ENCODE data around the gene SLC30A2.

Gene SLC30A2

DNA sequence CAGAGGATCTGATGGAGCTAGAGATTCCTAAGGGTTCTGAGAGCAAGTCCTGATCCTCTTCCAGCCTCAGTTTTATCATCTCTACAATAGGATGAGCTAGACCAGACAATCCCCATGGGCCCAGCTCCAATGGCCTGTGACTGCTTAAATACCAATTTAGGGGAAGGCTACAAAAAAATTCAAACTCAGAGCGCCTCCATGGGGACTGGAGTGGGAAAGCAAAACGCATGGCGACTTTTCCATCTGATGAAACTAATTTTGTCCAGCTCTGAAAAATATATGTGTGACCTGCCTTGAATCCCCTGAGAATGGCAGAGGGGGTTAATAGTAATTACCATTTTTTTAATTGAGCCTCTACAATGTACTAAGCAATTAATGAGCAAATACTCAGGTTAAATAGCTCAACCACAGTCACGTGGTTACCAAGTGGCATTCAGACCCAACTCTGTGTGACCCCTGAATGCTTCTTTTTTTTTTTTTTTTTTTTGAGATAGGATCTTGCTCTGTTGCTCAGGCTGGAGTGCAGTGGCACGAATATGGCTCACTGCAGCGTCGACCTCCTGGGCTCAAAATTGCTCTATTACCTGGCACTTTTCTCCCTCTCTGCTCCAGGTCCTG is 15.9 kb downstream of the SLC30A2 start:
- TF ChIP-seq, protein P1, sequence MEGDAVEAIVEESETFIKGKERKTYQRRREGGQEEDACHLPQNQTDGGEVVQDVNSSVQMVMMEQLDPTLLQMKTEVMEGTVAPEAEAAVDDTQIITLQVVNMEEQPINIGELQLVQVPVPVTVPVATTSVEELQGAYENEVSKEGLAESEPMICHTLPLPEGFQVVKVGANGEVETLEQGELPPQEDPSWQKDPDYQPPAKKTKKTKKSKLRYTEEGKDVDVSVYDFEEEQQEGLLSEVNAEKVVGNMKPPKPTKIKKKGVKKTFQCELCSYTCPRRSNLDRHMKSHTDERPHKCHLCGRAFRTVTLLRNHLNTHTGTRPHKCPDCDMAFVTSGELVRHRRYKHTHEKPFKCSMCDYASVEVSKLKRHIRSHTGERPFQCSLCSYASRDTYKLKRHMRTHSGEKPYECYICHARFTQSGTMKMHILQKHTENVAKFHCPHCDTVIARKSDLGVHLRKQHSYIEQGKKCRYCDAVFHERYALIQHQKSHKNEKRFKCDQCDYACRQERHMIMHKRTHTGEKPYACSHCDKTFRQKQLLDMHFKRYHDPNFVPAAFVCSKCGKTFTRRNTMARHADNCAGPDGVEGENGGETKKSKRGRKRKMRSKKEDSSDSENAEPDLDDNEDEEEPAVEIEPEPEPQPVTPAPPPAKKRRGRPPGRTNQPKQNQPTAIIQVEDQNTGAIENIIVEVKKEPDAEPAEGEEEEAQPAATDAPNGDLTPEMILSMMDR (IDR thresholded peaks at IDR 0.05; ENCODE audit: insufficient read depth, low read depth, low read length, missing control alignments) = no peak
- no peak overlapping the region for H3K4me3 ChIP-seq (ENCODE audit: low read length)
- DNase-seq (ENCODE audit: low read depth) = no peak

DNA sequence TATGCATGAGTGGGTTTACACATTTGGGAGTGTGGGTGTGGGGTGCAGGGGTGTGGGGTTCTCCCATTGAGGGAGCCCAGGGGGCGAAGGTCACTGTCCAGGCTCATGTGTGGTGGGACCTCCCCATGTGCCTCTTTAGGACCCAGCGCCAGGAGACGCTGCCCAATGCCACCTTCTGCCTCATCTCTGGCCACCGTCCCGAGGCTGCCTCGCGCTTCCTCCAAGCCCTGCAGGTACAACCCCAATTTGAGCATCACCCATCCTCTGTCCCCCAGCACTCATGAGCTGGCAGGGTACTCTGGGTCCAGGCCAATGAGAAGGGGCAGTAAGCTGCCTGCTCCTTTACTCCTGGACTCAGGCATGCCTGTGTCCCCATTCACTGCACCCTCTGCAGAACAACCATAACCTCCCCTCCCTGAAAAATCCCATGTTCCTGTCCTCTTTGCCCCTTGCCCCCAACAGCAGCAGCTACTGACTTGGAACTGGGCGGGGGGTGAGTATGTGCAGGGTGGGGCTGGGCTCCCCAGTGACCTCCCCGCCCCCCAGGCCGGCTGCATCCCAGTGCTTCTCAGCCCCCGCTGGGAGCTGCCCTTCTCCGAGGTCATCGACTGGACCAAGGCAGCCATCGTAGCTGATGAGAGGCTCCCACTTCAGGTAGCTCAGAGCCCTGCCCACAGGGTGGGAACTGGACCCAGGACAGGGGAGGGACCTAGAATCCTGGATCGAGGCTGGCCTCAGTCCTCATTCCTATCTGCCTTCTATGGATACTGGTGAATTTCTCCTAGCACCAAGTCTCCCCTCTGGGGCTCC is 16.7 kb downstream of the SLC30A2 start:
- H3K4me3 ChIP-seq (ENCODE audit: low read length) = no peak overlapping the region
- TF ChIP-seq, protein P1 (IDR thresholded peaks at IDR 0.05; ENCODE audit: insufficient read depth, low read depth, low read length, missing control alignments) = no peak
- DNase-seq (ENCODE audit: low read depth) = no peak

DNA sequence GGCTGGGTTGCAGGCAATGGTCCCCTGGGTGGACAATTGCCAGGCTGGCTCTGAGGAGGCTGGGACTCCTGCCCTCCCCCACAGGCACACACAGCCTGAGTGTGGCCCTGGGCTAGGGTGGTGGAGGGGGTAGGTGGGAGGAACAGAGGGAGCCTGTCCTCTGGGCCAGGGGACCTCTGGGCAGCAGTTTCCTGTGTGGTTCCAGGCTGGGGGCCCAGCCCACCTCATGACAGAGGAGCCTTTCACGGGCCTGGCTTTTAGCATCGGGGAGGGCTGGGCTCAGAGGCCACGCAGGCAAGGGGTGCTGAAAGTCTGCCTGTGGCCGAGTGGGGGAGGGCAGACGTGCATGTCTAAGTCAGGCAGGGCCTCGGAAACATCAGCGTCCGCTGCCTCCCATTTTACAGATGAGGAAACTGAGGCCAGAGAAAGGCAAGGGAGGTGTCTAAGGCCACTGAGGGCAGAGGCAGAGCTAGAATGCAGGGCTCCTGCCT is 17.4 kb downstream of the SLC30A2 start:
- no peak overlapping the region for H3K4me3 ChIP-seq (ENCODE audit: low read length)
- TF ChIP-seq, protein P1 (IDR thresholded peaks at IDR 0.05; ENCODE audit: insufficient read depth, low read depth, low read length, missing control alignments) = no peak
- no peak for DNase-seq (ENCODE audit: low read depth)

DNA sequence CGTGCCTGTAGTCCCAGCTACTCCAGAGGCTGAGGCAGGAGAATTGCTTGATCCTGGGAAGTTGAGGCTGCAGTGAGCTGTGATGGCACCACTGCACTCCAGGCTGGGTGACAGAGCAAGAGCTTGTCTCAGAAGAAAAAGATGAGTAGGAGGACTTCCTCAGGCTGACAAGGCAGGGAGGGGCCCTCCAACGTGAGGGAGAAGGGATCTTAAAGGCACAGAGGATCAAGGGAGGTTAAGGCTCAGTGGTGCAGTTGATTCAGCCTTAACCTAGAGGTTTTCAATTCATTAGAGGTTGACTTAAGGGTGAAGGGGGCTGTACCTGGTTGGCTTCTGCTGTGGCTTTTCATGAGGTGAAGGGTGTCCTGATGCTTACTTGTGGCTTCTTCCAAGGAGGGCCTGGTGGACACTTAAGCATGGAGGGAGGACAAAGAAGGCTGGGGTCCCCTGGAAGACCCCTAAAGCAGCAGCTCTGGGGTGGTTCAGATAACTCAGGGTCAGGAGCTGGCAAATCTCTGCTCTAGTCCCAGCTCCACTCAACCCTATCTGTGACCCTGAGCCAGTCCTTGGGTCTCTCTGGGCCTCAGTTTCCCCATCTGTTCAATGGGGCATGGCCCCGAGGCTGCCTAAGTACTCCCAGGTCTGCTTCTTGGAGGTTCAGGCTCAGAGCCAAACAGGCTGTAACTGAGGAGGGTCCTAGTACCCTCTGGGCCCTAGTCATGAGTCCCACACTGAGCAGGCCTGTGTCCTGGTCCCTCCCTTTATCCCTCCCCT is 18.0 kb downstream of the SLC30A2 start:
- no peak for DNase-seq (ENCODE audit: low read depth)
- no peak overlapping the region for H3K4me3 ChIP-seq (ENCODE audit: low read length)
- TF ChIP-seq, protein P1 (IDR thresholded peaks at IDR 0.05; ENCODE audit: insufficient read depth, low read depth, low read length, missing control alignments) = no peak

DNA sequence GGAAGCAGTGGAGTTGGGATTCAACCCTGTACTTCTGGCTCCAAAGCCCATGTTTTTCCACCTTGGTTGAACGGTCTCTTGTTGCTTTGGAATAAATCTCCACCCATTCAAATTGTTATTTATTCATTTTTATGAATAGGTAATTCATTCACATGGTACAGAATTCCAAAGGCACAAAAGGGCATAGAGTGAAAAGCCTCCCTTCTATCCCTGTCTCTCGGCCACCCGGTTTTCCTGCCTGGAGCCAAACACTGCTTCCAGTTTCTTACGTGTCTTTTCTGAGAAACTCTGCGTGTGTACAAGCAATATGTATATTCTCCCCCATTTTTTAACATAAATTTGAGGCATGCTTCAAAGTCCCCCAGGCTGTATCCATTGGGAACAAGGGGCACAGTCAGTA is 20.4 kb downstream of the SLC30A2 start:
- TF ChIP-seq, protein P1 (IDR thresholded peaks at IDR 0.05; ENCODE audit: insufficient read depth, low read depth, low read length, missing control alignments) = no peak
- no peak overlapping the region for H3K4me3 ChIP-seq (ENCODE audit: low read length)

DNA sequence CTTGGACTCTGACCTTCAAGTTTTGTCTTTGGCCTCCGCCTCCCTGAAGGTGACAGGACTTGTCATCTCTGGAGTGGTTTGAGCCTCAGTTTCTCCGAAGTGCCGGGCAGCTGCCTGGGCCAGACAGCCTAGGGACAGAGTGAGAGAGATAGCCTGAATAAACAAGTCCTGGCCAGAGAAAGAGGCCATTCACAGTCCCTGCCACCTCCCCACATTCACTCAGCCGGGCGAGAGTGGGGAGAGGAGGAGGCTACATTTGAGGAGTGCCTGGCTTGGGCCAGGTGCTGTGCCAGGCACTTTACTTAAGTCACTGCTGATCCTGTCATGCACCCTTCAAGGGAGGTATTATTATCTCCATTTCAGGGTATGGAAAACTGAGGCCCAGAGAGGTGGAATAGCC is 20.9 kb downstream of the SLC30A2 start:
- TF ChIP-seq, protein P1 (IDR thresholded peaks at IDR 0.05; ENCODE audit: insufficient read depth, low read depth, low read length, missing control alignments) = no peak
- no peak overlapping the region for H3K4me3 ChIP-seq (ENCODE audit: low read length)
- no peak for DNase-seq (ENCODE audit: low read depth)

More for the DNA sequence above, 20.4 kb downstream of the SLC30A2 start:
- no peak for DNase-seq (ENCODE audit: low read depth)
